ENCODE measurements around the gene JMY.
A peak's percentile ranks its signal among the peaks of the same experiment; 100 is the strongest.
"Not testable (repeated sequence)": the region's sequence is repeated elsewhere in the genome, so short reads cannot be mapped to it uniquely, and the experiment has no call there.

The JMY gene

DNA sequence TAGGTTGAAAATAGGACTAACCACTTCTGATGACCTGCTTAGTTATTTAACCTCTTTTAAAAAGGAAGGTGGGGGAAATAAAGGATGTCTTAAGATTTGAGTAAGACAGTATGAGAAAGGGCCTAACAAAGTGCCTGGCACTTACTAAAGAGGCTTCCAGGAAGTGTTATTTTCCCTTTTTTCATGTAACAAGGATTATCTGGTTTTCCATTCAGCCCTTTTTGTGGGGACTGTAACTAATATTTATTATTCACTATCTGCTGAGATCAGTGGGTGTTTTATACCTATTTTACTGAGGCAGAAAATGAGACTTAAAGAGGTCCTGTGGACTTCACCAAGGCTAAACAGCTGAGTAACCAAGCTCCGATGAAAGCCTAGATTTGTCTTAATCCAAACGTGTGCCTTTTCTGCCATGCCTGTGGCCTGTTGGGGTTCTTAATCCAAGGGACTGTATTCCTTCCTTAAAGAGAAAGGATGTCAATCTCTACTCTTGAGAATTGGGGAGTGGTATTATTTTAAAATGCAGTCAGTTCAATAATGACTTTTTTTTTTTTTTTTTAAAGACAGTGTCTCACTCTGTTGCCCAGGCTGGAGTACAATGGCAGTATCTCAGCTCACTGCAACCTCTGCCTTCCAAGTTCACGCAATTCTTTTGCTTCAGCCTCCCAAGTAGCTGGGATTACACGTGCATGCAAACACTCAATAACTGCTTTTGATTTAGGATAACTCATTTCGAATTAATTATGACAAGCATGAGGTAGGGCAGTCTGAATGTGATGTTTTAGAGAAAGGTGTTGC lies 6.5 kb downstream of the JMY start:
- ChIA-PET CTCF (interaction anchor here (1.2 to 1.4 kb wide), 2 partner anchors 14 to 218 kb away, joined by 6 to 8 read pairs; no protein-coding TSS in a partner anchor), POLR2A (no interaction called here)
- H3K4me3 ChIP-seq (ENCODE audit: low read depth, low read length), result no peak overlapping the region
- TF ChIP-seq, protein P1, sequence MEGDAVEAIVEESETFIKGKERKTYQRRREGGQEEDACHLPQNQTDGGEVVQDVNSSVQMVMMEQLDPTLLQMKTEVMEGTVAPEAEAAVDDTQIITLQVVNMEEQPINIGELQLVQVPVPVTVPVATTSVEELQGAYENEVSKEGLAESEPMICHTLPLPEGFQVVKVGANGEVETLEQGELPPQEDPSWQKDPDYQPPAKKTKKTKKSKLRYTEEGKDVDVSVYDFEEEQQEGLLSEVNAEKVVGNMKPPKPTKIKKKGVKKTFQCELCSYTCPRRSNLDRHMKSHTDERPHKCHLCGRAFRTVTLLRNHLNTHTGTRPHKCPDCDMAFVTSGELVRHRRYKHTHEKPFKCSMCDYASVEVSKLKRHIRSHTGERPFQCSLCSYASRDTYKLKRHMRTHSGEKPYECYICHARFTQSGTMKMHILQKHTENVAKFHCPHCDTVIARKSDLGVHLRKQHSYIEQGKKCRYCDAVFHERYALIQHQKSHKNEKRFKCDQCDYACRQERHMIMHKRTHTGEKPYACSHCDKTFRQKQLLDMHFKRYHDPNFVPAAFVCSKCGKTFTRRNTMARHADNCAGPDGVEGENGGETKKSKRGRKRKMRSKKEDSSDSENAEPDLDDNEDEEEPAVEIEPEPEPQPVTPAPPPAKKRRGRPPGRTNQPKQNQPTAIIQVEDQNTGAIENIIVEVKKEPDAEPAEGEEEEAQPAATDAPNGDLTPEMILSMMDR (IDR thresholded peaks at IDR 0.05; ENCODE audit: insufficient read depth, low read length, missing control alignments), result no peak
- no peak for DNase-seq (ENCODE audit: low read depth, low spot score)

DNA sequence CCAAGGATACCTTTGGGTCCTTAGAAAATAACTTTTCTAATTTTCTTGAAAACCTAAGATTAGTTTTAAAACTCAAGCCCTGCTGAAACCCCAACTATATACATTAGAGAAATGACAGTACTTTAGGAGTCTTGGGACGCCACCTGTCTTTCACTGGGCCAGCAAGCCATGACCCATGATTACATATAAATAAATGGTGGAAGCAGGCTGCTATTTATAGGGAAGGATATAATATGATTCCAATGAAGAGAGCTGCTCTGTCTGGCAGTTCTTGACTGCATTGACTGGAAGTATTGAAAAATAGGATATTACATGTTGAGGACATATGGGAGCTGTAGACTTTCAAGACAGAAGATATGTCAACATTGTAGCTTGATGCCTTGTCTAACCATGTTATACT lies 7.3 kb downstream of the JMY start:
- TF ChIP-seq, protein P1 (IDR thresholded peaks at IDR 0.05; ENCODE audit: insufficient read depth, low read length, missing control alignments), result no peak
- DNase-seq (ENCODE audit: low read depth, low spot score), result no peak
- ChIA-PET POLR2A (no interaction called here), CTCF (interaction anchor here (1.2 to 1.4 kb wide), 2 partner anchors 13 to 218 kb away, joined by 6 to 8 read pairs; no protein-coding TSS in a partner anchor)
- no peak overlapping the region for H3K4me3 ChIP-seq (ENCODE audit: low read depth, low read length)

DNA sequence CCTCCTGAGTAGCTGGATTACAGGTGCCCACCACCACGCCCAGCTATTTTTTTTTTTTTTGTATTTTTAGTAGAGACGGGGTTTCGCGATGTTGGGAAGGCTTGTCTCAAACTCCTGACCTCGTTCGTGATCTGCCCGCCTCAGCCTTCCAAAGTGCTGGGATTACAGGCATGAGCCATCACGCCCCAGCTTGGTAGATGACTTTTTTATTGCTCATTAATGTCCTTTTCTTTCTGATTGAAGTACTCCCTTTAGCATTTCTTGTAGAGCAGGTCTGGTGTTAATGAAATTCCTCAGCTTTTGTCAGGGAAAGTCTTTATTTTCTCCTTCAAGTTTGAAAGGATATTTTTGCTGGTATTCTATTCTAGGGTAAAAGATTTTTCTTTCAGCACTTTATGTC lies 18.1 kb downstream of the JMY start:
- ChIA-PET CTCF (interaction anchor here (0.6 to 6.0 kb wide), 3 partner anchors 13 to 212 kb away, joined by 3 to 77 read pairs (median 3); no protein-coding TSS in a partner anchor), POLR2A (interaction anchor here (0.6 kb wide), 1 partner anchor 18 kb away, joined by 3 read pairs; no protein-coding TSS in a partner anchor)
- not testable (repeated sequence) for H3K4me3 ChIP-seq (ENCODE audit: low read depth, low read length); DNase-seq (ENCODE audit: low read depth, low spot score)

DNA sequence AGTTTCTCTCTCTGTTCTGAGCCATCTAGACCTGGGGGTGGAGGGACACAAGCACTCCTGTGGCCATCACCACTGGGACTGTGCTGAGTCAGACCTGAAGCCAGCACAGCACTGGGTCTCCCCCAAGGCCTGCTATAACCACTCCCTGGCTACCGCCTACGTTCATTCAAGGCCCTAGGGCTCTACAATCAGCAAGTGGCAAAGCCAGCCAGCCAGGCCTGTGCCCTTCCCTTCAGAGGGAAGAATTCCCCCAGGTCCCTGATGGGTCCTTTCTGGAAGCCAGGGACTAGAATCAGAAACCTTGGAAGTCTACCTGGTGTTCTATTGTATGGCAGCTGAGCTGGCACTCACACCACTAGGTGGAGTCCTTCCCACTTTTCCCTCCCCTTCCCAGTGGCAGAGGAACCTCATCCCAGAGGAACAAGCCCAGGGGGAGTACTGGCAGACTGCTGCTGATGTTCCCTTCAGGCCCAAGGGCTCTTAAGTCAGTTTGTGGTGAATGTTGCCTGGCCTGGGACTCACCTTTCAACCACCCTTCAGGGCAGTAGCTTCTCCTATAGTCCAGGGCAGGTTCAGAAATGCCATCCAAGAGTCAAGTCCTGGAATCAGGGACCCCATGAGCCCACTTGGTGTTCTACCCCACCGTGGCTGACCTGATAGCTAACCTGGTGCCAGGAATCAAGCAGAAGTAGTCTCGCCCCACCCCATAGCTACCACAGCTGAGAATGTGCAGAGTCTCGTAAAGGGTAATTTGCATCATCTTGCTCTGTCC lies 20.0 kb downstream of the JMY start:
- no peak for DNase-seq (ENCODE audit: low read depth, low spot score)
- no peak overlapping the region for H3K4me3 ChIP-seq (ENCODE audit: low read depth, low read length)
- CTCF ChIA-PET, result interaction anchor here (0.6 to 6.0 kb wide), 17 partner anchors 9 to 285 kb away, joined by 3 to 77 read pairs (median 4); no protein-coding TSS in a partner anchor
- POLR2A ChIA-PET, result no interaction called here
- TF ChIP-seq, protein P1 (IDR thresholded peaks at IDR 0.05; ENCODE audit: insufficient read depth, low read length, missing control alignments), result peak; percentile 78

DNA sequence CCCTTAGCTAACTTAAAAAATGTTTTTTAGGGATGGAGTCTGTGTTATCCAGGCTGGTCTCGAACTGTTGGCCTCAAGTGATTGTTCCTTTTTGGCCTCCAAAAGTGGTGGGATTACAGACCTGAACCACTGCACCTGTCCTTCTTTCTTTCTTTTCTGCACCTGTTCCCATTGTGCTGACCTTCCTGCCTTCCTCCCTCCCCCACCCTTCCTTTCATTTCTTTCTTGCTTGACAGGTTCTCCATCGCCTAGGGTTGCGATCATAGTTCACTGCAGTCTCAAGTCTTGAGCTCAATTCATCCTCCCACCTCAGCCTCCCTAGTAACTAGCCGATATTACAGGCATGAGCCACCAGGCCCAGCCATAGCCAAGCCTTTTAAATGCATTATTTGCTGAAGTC lies 20.6 kb downstream of the JMY start:
- DNase-seq (ENCODE audit: low read depth, low spot score), result no peak
- CTCF ChIA-PET, result interaction anchor here (0.6 to 6.0 kb wide), 16 partner anchors 9 to 284 kb away, joined by 3 to 77 read pairs (median 4); no protein-coding TSS in a partner anchor
- POLR2A ChIA-PET, result no interaction called here
- H3K4me3 ChIP-seq (ENCODE audit: low read depth, low read length), result no peak overlapping the region
- TF ChIP-seq, protein P1 (IDR thresholded peaks at IDR 0.05; ENCODE audit: insufficient read depth, low read length, missing control alignments), result no peak

- DNase-seq (ENCODE audit: low read depth, low spot score), result no peak
- no peak overlapping the region for H3K4me3 ChIP-seq (ENCODE audit: low read depth, low read length)
- TF ChIP-seq, protein P1 (IDR thresholded peaks at IDR 0.05; ENCODE audit: insufficient read depth, low read length, missing control alignments), result no peak
- ChIA-PET CTCF (interaction anchor here (1.1 to 6.0 kb wide), 8 partner anchors 9 to 284 kb away, joined by 3 to 77 read pairs (median 6); no protein-coding TSS in a partner anchor), POLR2A (no interaction called here)
Observed at GRCh38 chr5:79257314-79257713, 21.4 kb downstream of the JMY start.

All from AG04449 (cell line).